Breast epithelium (tissue), 4 donors: ENCODE results near the gene DPP9. TPM values are rescaled to one million over a fixed set of nuclear protein-coding genes. Genes with fewer than 3 reads are reported as not detected.

ENCODE experiments used
- DNase-seq, 2 donors: peaks; one replicate each; pipeline ENCODE4 v3.0.0-alpha.2; 2019; ENCODE audit warnings: low spot score in 2 of 2
- H3K27ac ChIP-seq, 2 donors: fragments of 200-600 bp; sonication (generic) in 1 of 2; one replicate each; pipeline ENCODE4 v1.5.1; 2016 to 2019; ENCODE audit warnings: mild to moderate bottlenecking in 1 of 2
- H3K27me3 ChIP-seq, 2 donors: fragments of 200-600 bp; sonication (generic) in 1 of 2; one replicate each; pipeline versions ENCODE4 v1.5.1 to v1.6.0; 2017 to 2019; ENCODE audit warnings: control low read depth in 1 of 2, mild to moderate bottlenecking in 1 of 2
- H3K36me3 ChIP-seq: fragments of 200-600 bp; one replicate; pipeline ENCODE4 v1.5.1; 2019
- H3K4me1 ChIP-seq, 2 donors: fragments of 200-600 bp; sonication (generic); one replicate each; pipeline ENCODE4 v1.5.1; 2016 to 2019; ENCODE audit warnings: control low read depth in 1 of 2
- H3K4me3 ChIP-seq, 3 donors: fragments of 200-600 bp; sonication (generic); 1 replicate in 2 of 3; 2 replicates in 1 of 3; pipeline ENCODE4 v1.5.1; 2016 to 2019; ENCODE audit warnings: mild to moderate bottlenecking in 3 of 3, moderate library complexity in 2 of 3
- H3K9me3 ChIP-seq, 2 donors: fragments of 200-600 bp; sonication (generic) in 1 of 2; one replicate each; pipeline ENCODE4 v1.5.1; 2016 to 2019; ENCODE audit warnings: control low read depth in 1 of 2
- POLR2A ChIP-seq: fragments of 450-650 bp; IDR thresholded peaks from one replicate; pipeline ENCODE4 v1.6.1; 2016; ENCODE audit warnings: antibody characterized with exemption, mild to moderate bottlenecking, moderate library complexity
- POLR2AphosphoS5 ChIP-seq, 3 donors: sonication (generic); formaldehyde crosslinking; IDR thresholded peaks; one replicate each; pipeline ENCODE4 v1.6.1; 2017; ENCODE audit warnings: antibody characterized with exemption in 3 of 3
- intact Hi-C: fragments of 100-400 bp; cut with DNase I; formaldehyde crosslinking; loops from one replicate; pipeline ENCODE4 v1.15.1; 2023; ENCODE audit warnings: low total_unique reads
- total RNA-seq, 3 donors: library from RNA; depleted of rRNA; stranded (reverse); fragments of >200 nt; gene quantifications; one replicate each; pipeline ENCODE4 v1.1.0, GENCODE V29; 2016
- TF ChIP-seq, protein P1 (sequence below), 3 donors: fragments of 450-650 bp; IDR thresholded peaks; one replicate each; pipeline ENCODE4 v1.5.1; 2016 to 2017; ENCODE audit warnings: antibody characterized with exemption in 3 of 3, mild to moderate bottlenecking in 3 of 3, moderate library complexity in 3 of 3

The DPP9 gene
- total RNA-seq, 3 donors from 2014 or later, result 33.6 to 74.1 (median 49.6) TPM

DNA sequence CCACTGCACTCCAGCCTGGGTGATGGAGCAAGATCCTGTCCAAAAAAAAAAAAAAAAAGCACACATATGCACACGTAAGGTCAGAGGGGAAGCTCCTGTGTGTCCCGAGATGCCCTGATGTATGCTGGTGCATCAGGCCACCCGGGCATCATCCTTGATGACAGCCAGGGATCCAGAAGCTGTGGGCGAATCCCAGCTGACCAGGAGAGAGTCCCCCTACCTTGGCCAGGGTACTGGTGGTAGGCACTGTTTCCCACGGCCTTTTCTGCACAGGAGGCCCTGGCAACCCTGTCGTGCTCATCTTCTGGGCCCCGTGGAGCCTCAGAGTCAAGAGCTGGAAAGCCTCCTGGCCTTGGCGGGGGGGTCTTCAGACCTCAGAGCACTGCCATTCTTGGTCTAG is 67.5 kb downstream of the DPP9 start:
- H3K9me3 ChIP-seq, result peaks cover 10 to 12% of the 10 kb centered on the region in 2 donors
- no peaks in the 10 kb centered on the region for H3K4me1 ChIP-seq
- no peak for TF ChIP-seq POLR2AphosphoS5 (IDR thresholded peaks at IDR 0.05)
- TF ChIP-seq, protein P1, sequence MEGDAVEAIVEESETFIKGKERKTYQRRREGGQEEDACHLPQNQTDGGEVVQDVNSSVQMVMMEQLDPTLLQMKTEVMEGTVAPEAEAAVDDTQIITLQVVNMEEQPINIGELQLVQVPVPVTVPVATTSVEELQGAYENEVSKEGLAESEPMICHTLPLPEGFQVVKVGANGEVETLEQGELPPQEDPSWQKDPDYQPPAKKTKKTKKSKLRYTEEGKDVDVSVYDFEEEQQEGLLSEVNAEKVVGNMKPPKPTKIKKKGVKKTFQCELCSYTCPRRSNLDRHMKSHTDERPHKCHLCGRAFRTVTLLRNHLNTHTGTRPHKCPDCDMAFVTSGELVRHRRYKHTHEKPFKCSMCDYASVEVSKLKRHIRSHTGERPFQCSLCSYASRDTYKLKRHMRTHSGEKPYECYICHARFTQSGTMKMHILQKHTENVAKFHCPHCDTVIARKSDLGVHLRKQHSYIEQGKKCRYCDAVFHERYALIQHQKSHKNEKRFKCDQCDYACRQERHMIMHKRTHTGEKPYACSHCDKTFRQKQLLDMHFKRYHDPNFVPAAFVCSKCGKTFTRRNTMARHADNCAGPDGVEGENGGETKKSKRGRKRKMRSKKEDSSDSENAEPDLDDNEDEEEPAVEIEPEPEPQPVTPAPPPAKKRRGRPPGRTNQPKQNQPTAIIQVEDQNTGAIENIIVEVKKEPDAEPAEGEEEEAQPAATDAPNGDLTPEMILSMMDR (IDR thresholded peaks at IDR 0.05), result no peak
- TF ChIP-seq POLR2A, result no peak
- peaks cover 21% of the 10 kb centered on the region for H3K36me3 ChIP-seq
- no peak for DNase-seq
- no peak overlapping the region for H3K27ac ChIP-seq
- H3K27me3 ChIP-seq, result no peaks in the 10 kb centered on the region
- intact Hi-C loops, result loop anchor here (10.0 kb wide), 1 partner anchor 271 kb away; no protein-coding TSS in a partner anchor
- H3K4me3 ChIP-seq, result no peak overlapping the region

DNA sequence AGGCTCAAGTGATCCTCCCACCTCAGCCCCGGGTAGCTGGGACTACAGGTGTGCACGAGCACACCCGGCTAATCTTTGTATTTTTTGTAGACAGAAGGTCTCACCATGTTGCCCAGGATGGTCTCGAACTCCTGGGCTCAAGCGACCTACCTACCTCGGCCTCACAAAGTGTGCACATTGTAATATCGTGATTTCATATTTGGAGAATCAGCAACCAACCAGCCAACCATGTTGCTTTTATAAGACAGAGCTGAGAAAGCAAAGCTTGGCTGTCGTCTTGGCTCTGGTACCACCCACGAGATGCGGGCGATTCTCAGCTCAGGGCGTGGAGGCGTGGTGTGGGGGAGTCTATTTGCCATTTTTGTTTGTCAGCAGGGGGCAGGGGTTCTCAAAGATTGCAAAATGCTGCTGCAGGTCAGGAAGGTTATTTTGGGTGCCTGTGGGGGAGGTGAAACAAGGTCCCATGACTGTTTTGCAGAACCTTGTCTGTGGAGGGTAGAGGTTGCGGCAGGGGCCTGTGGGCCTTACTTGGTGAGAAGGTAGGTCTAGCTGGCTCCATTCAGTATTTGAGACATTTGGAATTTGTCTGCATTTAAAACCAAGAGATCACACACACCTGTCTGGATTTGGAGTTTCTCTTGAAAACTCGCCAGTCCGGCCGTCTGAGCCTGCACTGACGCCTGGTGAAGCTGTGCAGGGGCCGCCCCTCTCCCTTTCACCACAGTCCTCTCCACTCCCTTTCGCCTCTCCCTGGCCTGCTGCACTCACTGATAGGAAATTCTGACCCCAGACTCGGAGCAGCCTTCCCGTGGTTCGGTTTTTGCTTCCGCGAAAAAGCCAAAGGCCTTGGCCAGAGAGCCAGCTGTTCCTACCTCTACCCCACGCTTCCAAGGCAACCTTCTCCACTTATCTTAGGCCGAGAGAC is 68.9 kb downstream of the DPP9 start:
- H3K27ac ChIP-seq, result no peak overlapping the region
- H3K4me1 ChIP-seq, result no peaks in the 10 kb centered on the region
- H3K27me3 ChIP-seq, result no peaks in the 10 kb centered on the region
- H3K9me3 ChIP-seq, result peaks cover 10 to 12% of the 10 kb centered on the region in 2 donors
- DNase-seq, result no peak
- TF ChIP-seq, protein P1 (IDR thresholded peaks at IDR 0.05), result no peak
- TF ChIP-seq POLR2AphosphoS5 (IDR thresholded peaks at IDR 0.05) (no peak), POLR2A (no peak)
- intact Hi-C loops, result loop anchor here (10.0 kb wide), 1 partner anchor 270 kb away; no protein-coding TSS in a partner anchor
- peaks cover 14% of the 10 kb centered on the region for H3K36me3 ChIP-seq
- H3K4me3 ChIP-seq, result no peak overlapping the region

DNA sequence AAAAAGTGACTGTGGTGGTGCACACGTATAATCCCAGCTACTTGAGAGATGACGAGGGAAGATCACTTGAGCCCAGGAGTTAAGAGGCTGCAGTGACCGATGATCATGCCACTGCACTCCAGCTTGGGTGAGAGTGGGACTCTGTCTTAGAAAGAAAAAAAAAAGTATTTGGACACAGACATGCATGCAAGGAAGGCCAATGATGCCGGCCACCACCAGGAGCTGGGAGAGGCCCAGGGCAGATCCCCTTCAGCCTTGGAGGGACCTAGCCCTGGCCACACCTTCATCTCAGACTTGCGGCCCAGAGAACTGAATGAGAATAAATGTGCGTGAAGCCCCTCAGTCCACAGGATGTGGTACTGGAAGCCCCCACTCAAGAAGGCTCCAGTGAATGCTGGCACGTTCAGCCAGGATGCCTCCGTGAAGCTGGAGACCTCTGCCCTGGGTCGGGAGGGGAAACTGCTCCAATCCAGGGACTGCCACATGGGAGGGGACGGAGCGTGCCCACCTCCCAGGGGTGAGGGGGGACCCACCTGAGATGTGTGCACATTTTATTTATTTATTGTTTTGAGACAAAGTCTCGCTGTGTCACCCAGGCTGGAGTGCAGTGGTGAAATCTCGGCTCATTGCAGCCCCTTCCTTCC is 69.7 kb downstream of the DPP9 start:
- TF ChIP-seq POLR2AphosphoS5 (IDR thresholded peaks at IDR 0.05) (no peak), POLR2A (no peak)
- TF ChIP-seq, protein P1 (IDR thresholded peaks at IDR 0.05), result no peak
- intact Hi-C loops, result loop anchor here (10.0 kb wide), 1 partner anchor 269 kb away; no protein-coding TSS in a partner anchor
- H3K4me1 ChIP-seq, result no peaks in the 10 kb centered on the region
- no peak for DNase-seq
- peaks cover 10% of the 10 kb centered on the region in 2 donors for H3K9me3 ChIP-seq
- H3K27ac ChIP-seq, result no peak overlapping the region
- peaks cover 11% of the 10 kb centered on the region for H3K36me3 ChIP-seq
- no peak overlapping the region for H3K4me3 ChIP-seq
- no peaks in the 10 kb centered on the region for H3K27me3 ChIP-seq

DNA sequence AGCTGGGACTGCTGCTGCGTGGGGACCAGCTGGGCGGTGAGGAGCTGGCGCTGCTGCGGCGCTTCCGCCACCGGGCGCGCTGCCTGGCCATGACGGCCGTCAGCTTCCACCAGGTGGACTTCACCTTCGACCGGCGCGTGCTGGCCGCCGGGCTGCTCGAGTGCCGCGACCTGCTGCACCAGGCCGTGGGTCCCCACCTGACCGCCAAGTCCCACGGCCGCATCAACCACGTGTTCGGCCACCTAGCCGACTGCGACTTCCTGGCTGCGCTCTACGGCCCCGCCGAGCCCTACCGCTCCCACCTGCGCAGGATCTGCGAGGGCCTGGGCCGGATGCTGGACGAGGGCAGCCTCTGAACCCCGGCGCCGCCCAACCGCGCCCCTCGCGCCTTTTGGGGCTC is 71.6 kb downstream of the DPP9 start:
- Histone ChIP-seq H3K4me1 (no peaks in the 10 kb centered on the region), H3K4me3 (no peak overlapping the region), H3K9me3 (no peaks in the 10 kb centered on the region), H3K27ac (no peak overlapping the region), H3K27me3 (no peaks in the 10 kb centered on the region), H3K36me3 (no peaks in the 10 kb centered on the region)
- intact Hi-C loops, result loop anchor here (10.0 kb wide), 1 partner anchor 267 kb away; no protein-coding TSS in a partner anchor
- no peak for DNase-seq
- TF ChIP-seq, protein P1 (IDR thresholded peaks at IDR 0.05), result no peak
- no peak for TF ChIP-seq POLR2A
- no peak for TF ChIP-seq POLR2AphosphoS5 (IDR thresholded peaks at IDR 0.05)
